Measurements from ENCODE around the gene CFAP46.

Gene CFAP46

GRCh38 chr10:132920101-132920925 lies 22.1 kb downstream of the CFAP46 start:
- no peak overlapping the region for H3K4me3 ChIP-seq (ENCODE audit: low read depth in 1 of 2, low read length in 2 of 2)
- H3K9me3 ChIP-seq (ENCODE audit: low read length), result no peaks in the 10 kb centered on the region
- no peaks in the 10 kb centered on the region for H3K36me3 ChIP-seq (ENCODE audit: insufficient read depth, low read length)
- H3K4me1 ChIP-seq (ENCODE audit: insufficient read depth, low read length), result no peaks in the 10 kb centered on the region
- no peak overlapping the region for H3K27ac ChIP-seq (ENCODE audit: low read depth, low read length)
- peaks cover 0 to 3% of the 10 kb centered on the region in 2 donors for H3K27me3 ChIP-seq (ENCODE audit: control insufficient read depth in 1 of 2, insufficient read depth in 2 of 2, low read length in 2 of 2)
- H3K9ac ChIP-seq (ENCODE audit: low read length), result no peak overlapping the region

- no peaks in the 10 kb centered on the region for H3K9me3 ChIP-seq (ENCODE audit: low read length)
Observed at GRCh38 chr10:132919374-132920100, 22.8 kb downstream of the CFAP46 start.

GRCh38 chr10:132918617-132919373 lies 23.6 kb downstream of the CFAP46 start:
- no peaks in the 10 kb centered on the region for H3K36me3 ChIP-seq (ENCODE audit: insufficient read depth, low read length)
- H3K27ac ChIP-seq (ENCODE audit: low read depth, low read length), result no peak overlapping the region
- no peaks in the 10 kb centered on the region for H3K4me1 ChIP-seq (ENCODE audit: insufficient read depth, low read length)
- peaks cover 0 to 3% of the 10 kb centered on the region in 2 donors for H3K27me3 ChIP-seq (ENCODE audit: control insufficient read depth in 1 of 2, insufficient read depth in 2 of 2, low read length in 2 of 2)
- H3K4me3 ChIP-seq (ENCODE audit: low read depth in 1 of 2, low read length in 2 of 2), result no peak overlapping the region
- H3K9me3 ChIP-seq (ENCODE audit: low read length), result no peaks in the 10 kb centered on the region
- no peak overlapping the region for H3K9ac ChIP-seq (ENCODE audit: low read length)

More at GRCh38 chr10:132919374-132920100, 22.8 kb downstream of the CFAP46 start:
- H3K4me3 ChIP-seq (ENCODE audit: low read depth in 1 of 2, low read length in 2 of 2), result no peak overlapping the region
- no peak overlapping the region for H3K27ac ChIP-seq (ENCODE audit: low read depth, low read length)
- H3K4me1 ChIP-seq (ENCODE audit: insufficient read depth, low read length), result no peaks in the 10 kb centered on the region
- no peak overlapping the region for H3K9ac ChIP-seq (ENCODE audit: low read length)
- peaks cover 0 to 3% of the 10 kb centered on the region in 2 donors for H3K27me3 ChIP-seq (ENCODE audit: control insufficient read depth in 1 of 2, insufficient read depth in 2 of 2, low read length in 2 of 2)
- H3K36me3 ChIP-seq (ENCODE audit: insufficient read depth, low read length), result no peaks in the 10 kb centered on the region

- H3K9ac ChIP-seq (ENCODE audit: low read length), result no peak overlapping the region
- H3K36me3 ChIP-seq (ENCODE audit: insufficient read depth, low read length), result no peaks in the 10 kb centered on the region
- no peak overlapping the region for H3K27ac ChIP-seq (ENCODE audit: low read depth, low read length)
- peaks cover 0 to 3% of the 10 kb centered on the region in 2 donors for H3K27me3 ChIP-seq (ENCODE audit: control insufficient read depth in 1 of 2, insufficient read depth in 2 of 2, low read length in 2 of 2)
- H3K9me3 ChIP-seq (ENCODE audit: low read length), result no peaks in the 10 kb centered on the region
- no peaks in the 10 kb centered on the region for H3K4me1 ChIP-seq (ENCODE audit: insufficient read depth, low read length)
- H3K4me3 ChIP-seq (ENCODE audit: low read depth in 1 of 2, low read length in 2 of 2), result no peak overlapping the region
Observed at GRCh38 chr10:132918264-132918616, 24.1 kb downstream of the CFAP46 start.

GRCh38 chr10:132916956-132917666 lies 25.3 kb downstream of the CFAP46 start:
- H3K27me3 ChIP-seq (ENCODE audit: control insufficient read depth in 1 of 2, insufficient read depth in 2 of 2, low read length in 2 of 2), result peaks cover 0 to under 1% of the 10 kb centered on the region in 2 donors
- no peaks in the 10 kb centered on the region for H3K36me3 ChIP-seq (ENCODE audit: insufficient read depth, low read length)
- no peak overlapping the region for H3K9ac ChIP-seq (ENCODE audit: low read length)
- no peak overlapping the region for H3K4me3 ChIP-seq (ENCODE audit: low read depth in 1 of 2, low read length in 2 of 2)
- H3K4me1 ChIP-seq (ENCODE audit: insufficient read depth, low read length), result no peaks in the 10 kb centered on the region
- no peaks in the 10 kb centered on the region for H3K9me3 ChIP-seq (ENCODE audit: low read length)
- H3K27ac ChIP-seq (ENCODE audit: low read depth, low read length), result no peak overlapping the region

GRCh38 chr10:132916421-132916841 lies 25.9 kb downstream of the CFAP46 start:
- Histone ChIP-seq H3K9ac (ENCODE audit: low read length) (no peak overlapping the region), H3K4me3 (ENCODE audit: low read depth in 1 of 2, low read length in 2 of 2) (no peak overlapping the region), H3K4me1 (ENCODE audit: insufficient read depth, low read length) (no peaks in the 10 kb centered on the region), H3K27ac (ENCODE audit: low read depth, low read length) (no peak overlapping the region), H3K36me3 (ENCODE audit: insufficient read depth, low read length) (no peaks in the 10 kb centered on the region), H3K27me3 (ENCODE audit: control insufficient read depth in 1 of 2, insufficient read depth in 2 of 2, low read length in 2 of 2) (no peaks in the 10 kb centered on the region), H3K9me3 (ENCODE audit: low read length) (no peaks in the 10 kb centered on the region)

- H3K36me3 ChIP-seq (ENCODE audit: insufficient read depth, low read length), result no peaks in the 10 kb centered on the region
- no peak overlapping the region for H3K4me3 ChIP-seq (ENCODE audit: low read depth in 1 of 2, low read length in 2 of 2)
- H3K27me3 ChIP-seq (ENCODE audit: control insufficient read depth in 1 of 2, insufficient read depth in 2 of 2, low read length in 2 of 2), result no peaks in the 10 kb centered on the region
- H3K9me3 ChIP-seq (ENCODE audit: low read length), result no peaks in the 10 kb centered on the region
- H3K27ac ChIP-seq (ENCODE audit: low read depth, low read length), result no peak overlapping the region
- no peak overlapping the region for H3K9ac ChIP-seq (ENCODE audit: low read length)
- no peaks in the 10 kb centered on the region for H3K4me1 ChIP-seq (ENCODE audit: insufficient read depth, low read length)
Observed at GRCh38 chr10:132915411-132915810, 27.0 kb downstream of the CFAP46 start.

- Histone ChIP-seq H3K9me3 (ENCODE audit: low read length) (no peaks in the 10 kb centered on the region), H3K4me3 (ENCODE audit: low read depth in 1 of 2, low read length in 2 of 2) (no peak overlapping the region), H3K36me3 (ENCODE audit: insufficient read depth, low read length) (no peaks in the 10 kb centered on the region), H3K27ac (ENCODE audit: low read depth, low read length) (no peak overlapping the region), H3K9ac (ENCODE audit: low read length) (no peak overlapping the region), H3K27me3 (ENCODE audit: control insufficient read depth in 1 of 2, insufficient read depth in 2 of 2, low read length in 2 of 2) (no peaks in the 10 kb centered on the region), H3K4me1 (ENCODE audit: insufficient read depth, low read length) (no peaks in the 10 kb centered on the region)
Observed at GRCh38 chr10:132914732-132915131, 27.6 kb downstream of the CFAP46 start.

GRCh38 chr10:132913559-132914115 lies 28.7 kb downstream of the CFAP46 start:
- no peak overlapping the region for H3K4me3 ChIP-seq (ENCODE audit: low read depth in 1 of 2, low read length in 2 of 2)
- H3K9me3 ChIP-seq (ENCODE audit: low read length), result no peaks in the 10 kb centered on the region
- H3K36me3 ChIP-seq (ENCODE audit: insufficient read depth, low read length), result no peaks in the 10 kb centered on the region
- no peaks in the 10 kb centered on the region for H3K27me3 ChIP-seq (ENCODE audit: control insufficient read depth in 1 of 2, insufficient read depth in 2 of 2, low read length in 2 of 2)
- H3K4me1 ChIP-seq (ENCODE audit: insufficient read depth, low read length), result no peaks in the 10 kb centered on the region
- H3K27ac ChIP-seq (ENCODE audit: low read depth, low read length), result no peak overlapping the region
- no peak overlapping the region for H3K9ac ChIP-seq (ENCODE audit: low read length)

- Histone ChIP-seq H3K9me3 (ENCODE audit: low read length) (no peaks in the 10 kb centered on the region), H3K27me3 (ENCODE audit: control insufficient read depth in 1 of 2, insufficient read depth in 2 of 2, low read length in 2 of 2) (no peaks in the 10 kb centered on the region), H3K27ac (ENCODE audit: low read depth, low read length) (no peak overlapping the region), H3K36me3 (ENCODE audit: insufficient read depth, low read length) (no peaks in the 10 kb centered on the region), H3K4me1 (ENCODE audit: insufficient read depth, low read length) (no peaks in the 10 kb centered on the region), H3K9ac (ENCODE audit: low read length) (no peak overlapping the region), H3K4me3 (ENCODE audit: low read depth in 1 of 2, low read length in 2 of 2) (no peak overlapping the region)
Observed at GRCh38 chr10:132912713-132913558, 29.4 kb downstream of the CFAP46 start.
